ENCODE data around the gene TSPAN7.

DNA sequence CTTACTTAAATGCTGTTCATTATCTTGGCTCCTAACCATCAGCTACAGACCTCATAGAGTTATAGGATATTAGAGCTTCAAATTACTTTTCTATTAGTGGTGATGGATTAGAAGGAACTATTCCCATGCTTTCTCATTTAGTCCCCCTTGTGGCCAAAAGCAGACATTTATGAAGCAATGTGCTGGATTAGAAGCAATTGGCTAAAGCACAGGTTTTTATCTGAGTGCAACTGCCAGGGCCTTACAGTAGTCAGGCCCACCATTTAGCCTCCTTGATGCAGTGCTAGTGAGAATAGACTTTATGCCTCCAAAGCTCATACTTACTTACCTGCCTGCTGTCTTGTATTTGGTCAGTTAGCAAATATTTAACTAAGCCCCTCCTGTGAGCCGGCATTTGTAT lies 93.0 kb downstream of the TSPAN7 start:
- TF ChIP-seq TAF1 (IDR thresholded peaks at IDR 0.05; ENCODE audit: borderline replicate concordance, low read depth, low read length), result no peak
- TF ChIP-seq POLR2A (IDR thresholded peaks at IDR 0.05; ENCODE audit: low read depth, low read length), result no peak

All from GM12892 (cell line).